Measurements from ENCODE around the gene IL1RL1.

IL1RL1 gene

GRCh38 chr2:102310964-102311640 lies at the start of gene IL1RL1:
TSS of gene IL1RL1 (plus strand) at chr2:102311563. CDS start at chr2:102338265, 26,702 bp downstream.
- DNase-seq = no peak

DNA sequence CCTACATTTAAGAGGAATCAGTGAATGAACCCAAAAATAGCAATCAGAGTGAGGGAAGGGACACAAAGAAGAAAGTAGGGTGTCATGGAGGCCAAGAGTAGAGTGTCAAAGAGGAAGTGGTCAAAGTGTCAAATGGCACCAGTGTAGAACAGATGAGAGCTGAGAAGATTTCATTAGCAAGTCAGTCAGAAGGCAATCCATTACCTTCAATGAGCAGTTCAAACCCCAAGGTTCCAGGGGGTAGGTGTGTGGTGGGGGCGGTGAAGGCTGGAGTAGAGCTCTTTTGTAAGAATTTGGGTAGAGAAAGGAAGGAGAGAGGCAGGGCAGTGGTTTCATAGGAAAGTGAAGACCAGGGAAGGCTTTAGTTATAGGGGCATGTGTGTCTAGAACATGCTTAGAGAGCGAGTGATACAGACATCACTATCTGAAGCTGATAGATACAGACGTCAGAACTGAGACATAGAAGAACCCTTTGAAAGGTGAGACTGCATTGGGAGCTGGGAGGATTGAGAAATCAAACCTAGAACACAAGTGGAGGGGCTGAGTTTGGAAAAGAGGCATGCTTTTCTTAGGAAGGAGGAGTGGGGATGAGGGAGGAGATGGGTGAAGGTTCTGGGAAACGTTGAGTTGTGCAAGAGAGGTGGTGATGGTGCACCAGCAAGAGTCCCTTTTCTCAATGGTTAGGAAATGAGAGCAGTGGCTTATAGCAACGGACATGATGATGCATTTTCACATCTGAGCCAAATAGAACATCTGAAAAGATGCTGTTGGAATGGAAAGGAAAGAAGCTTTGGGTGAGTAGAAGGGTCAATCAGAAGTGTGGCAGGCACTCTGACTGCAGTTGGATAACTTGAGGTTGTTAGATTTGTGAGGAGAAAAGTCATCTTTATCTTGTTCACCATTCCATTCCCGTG lies 48.9 kb upstream of the IL1RL1 start:
- DNase-seq = no peak

- DNase-seq = no peak
Observed at GRCh38 chr2:102264952-102265351, 46.4 kb upstream of the IL1RL1 start.

DNA sequence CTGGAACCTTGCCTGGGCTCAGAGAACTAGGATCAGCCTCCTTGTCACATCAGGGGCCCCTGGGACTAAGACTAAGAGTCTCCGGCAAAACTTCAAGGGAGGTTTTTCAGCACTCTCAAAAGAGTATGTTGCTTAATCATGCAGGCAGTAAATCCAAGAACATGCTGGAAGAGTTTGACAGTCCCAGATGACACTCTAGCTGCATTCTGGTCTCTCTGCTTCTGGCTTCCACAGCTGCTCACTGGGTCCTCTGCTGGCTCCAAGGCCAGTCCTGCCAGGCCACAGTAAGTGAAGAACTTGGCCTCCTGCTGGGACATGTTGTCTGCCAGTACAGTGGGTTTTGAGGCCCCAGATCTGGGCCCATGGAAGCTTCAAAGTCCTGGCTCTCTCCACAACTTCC lies 45.2 kb upstream of the IL1RL1 start:
- DNase-seq = no peak

DNA sequence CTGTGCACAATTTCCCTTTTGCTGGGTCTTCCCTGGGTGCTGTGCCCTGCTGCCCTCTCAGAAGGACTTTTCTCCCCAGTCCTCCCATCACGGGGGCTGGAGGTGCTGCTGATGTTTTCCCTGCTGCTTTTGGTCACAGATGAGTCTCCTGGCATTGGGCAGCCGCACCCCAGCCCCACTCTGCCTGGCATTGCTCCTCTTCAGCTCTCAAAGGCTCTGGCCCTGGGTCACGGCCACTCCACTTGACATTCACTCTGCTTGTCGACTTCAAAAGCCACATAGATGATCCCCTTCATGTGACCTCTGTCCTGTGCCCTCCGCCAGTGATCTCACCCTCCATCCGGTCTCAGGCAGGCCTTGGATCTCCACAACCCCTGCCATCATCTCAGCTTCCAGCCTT lies 43.6 kb upstream of the IL1RL1 start:
- no peak for DNase-seq

GRCh38 chr2:102268510-102269199 lies 42.7 kb upstream of the IL1RL1 start:
- DNase-seq = no peak

GRCh38 chr2:102269200-102269524 lies 42.2 kb upstream of the IL1RL1 start:
- no peak for DNase-seq

DNA sequence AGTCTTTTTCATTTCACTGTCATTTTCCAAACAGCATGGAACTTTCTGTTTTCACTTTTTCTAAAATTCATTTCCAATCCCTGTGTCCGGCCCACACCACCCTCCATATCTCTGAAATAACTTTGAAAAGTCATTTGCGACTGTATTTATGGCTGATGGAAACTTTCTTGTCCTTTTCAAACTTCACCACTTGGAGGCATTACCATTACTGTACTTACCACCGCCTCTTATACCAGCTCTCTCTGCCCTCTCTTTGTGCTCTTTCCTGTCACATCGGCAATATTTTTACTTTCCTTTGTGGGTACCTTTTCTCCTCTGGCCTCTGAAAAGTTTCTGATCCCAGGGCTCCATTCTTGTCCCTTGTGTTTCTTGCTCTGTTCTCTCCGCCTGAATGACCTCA lies 39.5 kb upstream of the IL1RL1 start:
- DNase-seq = peak; percentile 25

DNA sequence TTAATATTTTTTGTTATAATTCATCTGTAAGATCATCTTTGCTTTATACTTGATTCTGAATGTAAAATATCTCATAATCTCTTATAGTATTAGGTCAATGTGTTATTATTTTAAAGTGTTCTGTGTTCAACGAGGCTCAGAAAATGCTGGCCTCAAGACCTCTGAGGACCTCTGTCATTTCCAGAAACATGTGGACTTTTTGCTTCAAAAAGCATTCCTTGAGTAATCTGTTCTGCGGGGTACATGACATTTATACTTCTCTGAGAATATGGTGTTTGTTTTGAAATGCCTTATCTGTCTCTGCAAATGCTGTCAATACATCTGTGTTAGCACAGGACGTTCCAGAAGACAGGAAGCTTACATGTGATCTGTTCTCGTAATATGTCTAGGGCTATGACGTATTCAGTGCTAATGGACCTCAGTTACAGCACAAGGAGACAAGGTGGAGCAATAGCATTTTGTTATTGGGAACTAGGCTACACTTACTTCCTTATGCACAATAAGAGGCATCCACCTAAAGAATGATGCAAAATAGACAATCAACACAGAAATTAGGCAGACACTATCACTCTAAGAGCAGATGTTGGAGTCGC lies 37.6 kb upstream of the IL1RL1 start:
- DNase-seq = no peak

- no peak for DNase-seq
Observed at GRCh38 chr2:102276549-102277201, 34.7 kb upstream of the IL1RL1 start.

DNA sequence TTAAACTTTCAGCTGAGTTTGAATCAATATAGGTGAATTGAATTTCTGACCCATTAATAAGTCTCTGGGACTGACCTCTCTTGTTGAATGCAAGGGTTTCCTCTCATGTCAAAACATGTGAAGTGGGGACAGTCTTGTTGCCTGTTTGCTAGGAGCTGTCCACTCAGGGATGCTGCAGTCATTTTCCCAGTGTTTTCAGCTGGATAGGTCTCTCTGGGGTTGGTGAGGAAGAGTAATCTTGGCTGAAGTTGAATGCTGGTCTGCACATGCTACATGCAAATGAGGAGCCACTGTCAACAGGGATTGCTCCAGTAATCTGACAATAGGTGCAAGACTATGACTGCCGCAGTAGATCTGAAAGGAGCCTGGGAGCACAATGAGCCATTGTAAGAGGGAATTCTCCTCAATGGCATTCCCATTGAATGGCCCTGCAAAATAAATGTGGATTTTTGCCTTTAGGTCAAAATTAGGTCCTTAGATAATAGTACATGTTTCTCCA lies 34.1 kb upstream of the IL1RL1 start:
- DNase-seq = no peak

DNA sequence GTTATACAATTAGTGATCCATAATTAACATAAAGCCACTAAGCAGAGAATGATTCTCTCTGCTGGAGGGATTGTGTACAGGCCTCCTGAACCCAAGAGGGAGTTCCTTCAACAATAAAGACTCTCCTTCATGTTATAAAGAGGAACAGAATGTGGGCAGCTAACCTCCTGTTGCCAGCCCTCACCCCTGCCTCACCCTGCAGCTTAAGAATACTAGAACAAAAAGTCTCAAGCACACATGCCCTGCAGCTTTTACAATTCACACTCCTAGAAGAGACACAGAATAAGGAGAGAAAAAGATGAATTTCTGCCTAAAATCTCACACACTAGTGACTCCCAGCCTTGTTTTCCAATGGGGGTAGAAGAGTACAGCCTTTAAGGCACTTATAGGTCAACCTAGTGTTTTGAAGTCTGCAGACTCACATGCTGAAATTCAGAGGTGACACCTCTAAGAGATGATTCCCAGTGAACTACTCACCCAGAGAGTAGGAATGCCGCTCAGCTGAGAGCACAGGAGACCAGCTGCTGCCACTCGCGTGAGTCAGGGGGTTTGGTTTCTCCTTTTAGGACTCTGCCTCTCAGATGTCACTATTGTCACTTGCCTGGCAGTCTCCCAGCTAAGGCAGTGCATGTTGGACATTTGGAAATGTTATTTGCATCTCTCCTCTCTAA lies 32.5 kb upstream of the IL1RL1 start:
- no peak for DNase-seq

- DNase-seq = no peak
Observed at GRCh38 chr2:102279391-102279735, 32.0 kb upstream of the IL1RL1 start.

- no peak for DNase-seq
Observed at GRCh38 chr2:102282678-102283091, 28.7 kb upstream of the IL1RL1 start.

- DNase-seq = no peak
Observed at GRCh38 chr2:102283996-102284395, 27.4 kb upstream of the IL1RL1 start.

GRCh38 chr2:102284611-102285010 lies 26.8 kb upstream of the IL1RL1 start:
- DNase-seq = no peak

GRCh38 chr2:102285368-102285767 lies 26.0 kb upstream of the IL1RL1 start:
- no peak for DNase-seq

DNA sequence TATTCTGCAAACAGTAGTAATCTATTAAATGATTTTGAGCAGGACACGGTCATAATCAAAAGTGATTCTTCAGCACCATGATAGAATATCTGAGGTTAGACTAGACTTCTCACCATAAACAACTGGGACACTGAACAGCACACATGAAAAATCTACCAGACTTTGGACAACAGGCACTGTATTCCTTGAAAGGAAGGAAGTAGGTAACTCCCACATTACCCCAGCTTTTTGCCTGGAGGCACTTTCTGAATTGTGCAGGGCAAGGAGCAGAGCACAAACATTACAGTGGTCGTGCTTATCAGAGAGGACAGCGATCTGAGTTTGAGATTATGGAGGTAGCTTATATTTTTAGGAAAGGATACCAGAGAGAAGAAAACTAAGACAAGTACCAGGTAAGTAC lies 25.3 kb upstream of the IL1RL1 start:
- no peak for DNase-seq

GRCh38 chr2:102289129-102289528 lies 22.2 kb upstream of the IL1RL1 start:
- no peak for DNase-seq

GRCh38 chr2:102290594-102290993 lies 20.8 kb upstream of the IL1RL1 start:
- no peak for DNase-seq

DNA sequence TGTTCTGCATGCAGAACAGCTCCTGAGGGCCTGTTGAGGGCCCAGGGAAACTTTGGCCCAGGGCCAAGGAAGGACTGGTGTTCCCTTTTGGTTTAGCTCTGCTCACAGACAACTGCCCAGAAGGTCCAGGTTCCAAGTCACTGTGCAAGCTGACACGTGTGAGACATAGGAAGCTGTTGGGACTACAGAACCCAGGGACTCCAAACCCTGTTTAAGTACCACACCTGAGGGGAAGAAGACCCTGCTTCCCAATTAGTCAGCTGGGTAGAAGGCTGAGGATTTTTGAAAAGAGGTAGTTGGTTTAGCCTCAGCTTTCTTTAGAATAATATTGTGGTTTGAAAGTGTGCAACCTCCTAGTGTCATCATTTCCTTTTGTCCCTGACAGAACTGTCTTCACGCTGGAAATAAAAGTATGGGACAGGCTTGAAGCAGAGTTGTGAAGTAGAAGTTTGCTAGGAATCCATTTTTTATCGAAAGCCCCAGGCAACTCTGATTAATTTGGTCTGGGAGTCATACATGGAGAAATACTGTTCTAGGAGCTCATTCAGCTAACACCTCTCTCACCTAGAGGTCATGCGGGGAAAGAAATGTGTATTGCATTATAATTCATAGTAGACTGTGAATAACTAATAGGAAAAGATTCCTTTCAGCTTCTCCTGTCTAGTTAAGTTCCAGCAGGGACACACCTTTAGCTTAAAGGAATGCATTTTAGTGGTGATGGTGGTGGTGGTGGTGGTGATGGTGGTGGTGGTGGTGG lies 19.9 kb upstream of the IL1RL1 start:
- no peak for DNase-seq

Measured in CD4-positive, alpha-beta T cell treated with Interleukin-21 for 1 hour (primary cell).